HK-2 (cell line): Measurements from ENCODE around the gene CTNNA3.

ENCODE experiments used
- DNase-seq: peaks from one replicate; pipeline ENCODE4 v3.0.0-alpha.2; 2018; ENCODE audit not compliant: unreplicated experiment

Gene CTNNA3

DNA sequence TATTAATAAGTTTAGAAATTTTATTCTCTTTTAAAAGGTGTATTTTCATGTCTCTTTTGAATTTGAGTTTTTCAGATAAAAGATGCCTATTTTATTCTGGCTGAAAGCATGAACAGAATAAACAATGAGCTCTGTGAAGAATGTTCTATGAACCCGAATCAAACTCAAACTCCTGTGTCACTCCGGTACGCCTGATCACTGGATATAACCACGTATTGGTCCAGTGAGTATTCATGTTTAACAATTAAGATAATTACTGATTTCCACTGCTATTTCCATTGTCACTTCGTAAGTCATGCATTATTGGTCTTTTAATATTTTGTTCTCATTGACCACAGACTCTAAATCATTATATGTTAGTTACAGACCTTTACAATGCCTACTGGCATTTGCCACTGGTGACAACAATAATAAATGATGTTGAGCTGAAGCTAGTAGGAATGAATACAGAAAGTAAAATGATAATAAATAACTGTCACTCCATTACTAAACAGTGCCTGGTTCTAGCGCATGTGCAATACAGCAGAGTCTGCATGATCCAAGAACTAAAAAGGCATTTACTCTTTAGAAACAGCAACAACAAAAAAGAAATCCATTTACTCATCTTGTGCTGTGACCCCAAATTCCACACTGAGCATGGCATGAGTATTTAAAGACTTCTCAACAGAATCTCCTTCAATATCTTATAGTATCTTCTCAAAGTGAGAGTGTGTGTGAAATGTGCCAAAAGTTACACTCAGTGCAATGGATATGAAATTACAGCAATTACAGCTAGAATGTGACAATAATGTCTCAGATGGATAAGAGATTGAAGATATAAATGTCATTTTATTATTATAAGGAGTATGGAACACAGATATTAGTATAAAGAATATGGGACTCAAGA lies 1597.2 kb downstream of the CTNNA3 start:
- DNase-seq, result no peak

DNA sequence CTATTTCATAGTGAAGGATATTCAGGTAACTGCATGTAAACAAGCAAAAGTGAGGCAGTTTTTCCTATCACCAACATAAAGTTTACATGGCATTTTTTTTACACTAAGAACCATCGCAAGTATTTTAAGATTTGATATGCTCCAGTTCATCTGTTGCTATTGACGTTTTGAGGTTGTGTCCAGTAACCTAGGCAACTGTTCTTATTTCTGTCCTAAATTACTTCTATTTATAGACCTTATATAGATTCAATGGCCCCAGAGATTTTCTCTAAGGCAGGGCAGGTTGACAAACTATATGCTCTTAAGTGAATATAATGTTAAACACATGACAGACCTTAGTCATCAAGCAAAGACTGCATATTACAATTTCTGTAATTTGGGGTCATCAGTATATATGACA lies 1600.4 kb downstream of the CTNNA3 start:
- DNase-seq, result no peak

DNA sequence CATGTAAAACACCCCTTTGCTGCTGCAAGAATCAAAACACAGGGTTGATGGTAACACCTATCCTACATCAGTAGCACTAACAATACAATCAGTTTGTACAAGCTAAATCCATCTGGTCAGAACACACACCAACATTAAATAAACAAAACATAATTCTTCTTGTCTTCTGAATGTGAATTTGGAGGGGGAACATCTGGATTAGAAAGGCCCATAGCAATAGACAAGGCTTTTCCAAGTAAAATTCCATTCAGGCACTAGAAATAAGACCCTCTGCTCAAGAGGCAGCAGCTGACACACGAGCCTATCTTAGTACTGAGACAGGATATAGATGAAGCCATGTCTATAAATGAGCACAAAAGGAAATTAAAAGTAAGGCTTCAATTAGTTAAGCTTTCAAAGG lies 1610.1 kb downstream of the CTNNA3 start:
- DNase-seq, result no peak

DNA sequence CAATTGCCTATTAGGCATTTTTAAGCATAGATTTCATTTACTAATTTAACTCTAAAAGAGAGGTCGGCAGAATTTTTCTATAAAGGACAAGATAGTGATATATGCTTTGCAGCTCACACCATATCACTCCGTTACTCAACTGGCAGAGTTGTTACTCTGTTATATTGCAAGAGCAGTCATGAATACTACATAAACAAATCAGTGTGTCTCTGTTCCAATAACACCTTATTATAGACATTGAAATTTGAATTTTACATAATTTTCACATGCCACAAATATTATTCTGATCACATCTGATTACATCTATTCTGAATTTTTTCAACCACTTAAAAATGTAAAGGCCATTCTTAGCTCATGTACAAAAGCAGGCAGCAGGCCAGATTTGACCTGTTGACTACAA lies 1624.1 kb downstream of the CTNNA3 start:
- DNase-seq, result no peak

DNA sequence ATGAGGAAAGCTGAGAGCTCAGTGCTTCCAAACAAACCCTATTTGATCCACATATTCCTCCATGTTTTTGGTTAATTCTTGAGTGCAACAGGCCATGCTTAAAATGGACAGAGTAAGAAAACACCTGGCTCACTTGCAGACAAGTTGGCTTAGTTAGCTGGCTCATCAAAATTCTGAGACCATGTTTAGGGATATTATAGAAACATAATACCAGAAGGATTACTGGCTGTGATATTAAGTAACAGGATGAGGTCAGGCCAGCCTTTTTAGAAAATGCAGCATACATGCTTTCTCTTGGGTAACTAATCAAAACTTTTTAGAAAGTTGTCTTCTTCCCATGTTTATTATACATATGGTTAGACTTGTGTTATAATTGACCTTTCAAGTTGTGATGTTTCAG lies 1637.4 kb downstream of the CTNNA3 start:
- no peak for DNase-seq

DNA sequence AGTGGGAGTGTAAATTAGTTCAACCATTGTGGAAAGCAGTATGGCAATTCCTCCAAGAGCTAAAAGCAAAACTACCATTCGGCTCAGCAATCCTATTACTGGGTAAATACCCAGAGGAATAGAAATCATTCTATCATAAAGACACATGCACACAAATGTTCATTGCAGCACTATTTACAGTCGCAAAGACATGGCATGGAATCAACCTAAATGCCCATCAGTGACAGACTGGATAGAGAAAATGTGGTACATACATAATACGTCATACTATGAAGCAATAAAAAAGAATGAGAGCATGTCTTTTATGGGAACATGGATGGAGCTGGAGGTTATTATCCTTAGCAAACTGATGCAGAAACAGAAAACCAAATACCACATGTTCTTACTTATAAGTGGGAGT lies 1646.7 kb downstream of the CTNNA3 start:
- DNase-seq, result no peak

DNA sequence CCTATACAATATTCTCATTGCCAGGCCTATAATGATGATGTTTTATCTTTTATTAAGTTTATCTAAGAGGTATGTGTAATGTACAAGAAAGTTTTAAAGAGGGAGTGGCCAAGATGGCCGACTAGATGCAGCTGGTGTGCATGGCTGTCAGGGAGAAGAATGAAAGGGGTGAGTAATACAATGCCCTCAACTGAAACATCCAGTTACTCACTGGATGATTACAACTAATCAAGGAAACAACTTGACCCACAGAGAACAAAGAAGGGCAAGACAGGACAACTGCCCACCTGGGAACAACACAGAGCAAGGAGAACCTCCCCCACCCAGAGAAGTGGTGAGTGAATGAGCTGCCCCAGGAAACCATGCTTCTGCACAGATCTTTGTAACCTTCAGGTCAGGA lies 1650.1 kb downstream of the CTNNA3 start:
- no peak for DNase-seq

DNA sequence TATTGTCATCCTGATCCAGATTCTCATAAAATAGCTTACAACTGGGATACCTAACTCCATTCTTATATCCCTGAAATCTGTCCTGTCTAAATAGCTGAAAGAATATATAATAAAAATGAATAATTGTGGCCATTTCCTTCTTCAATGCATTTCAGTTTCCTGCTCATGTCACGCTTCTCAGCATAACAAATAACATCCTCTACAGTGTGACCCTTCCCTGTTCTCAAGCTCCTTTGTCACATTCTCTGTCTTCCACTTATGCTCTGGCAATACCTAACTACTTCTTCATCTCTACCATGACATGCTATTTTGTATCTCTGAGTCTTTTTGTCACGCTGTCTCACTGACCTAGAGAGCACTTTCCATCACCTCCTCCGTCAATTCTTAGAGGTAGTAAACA lies 1654.2 kb downstream of the CTNNA3 start:
- DNase-seq, result no peak

DNA sequence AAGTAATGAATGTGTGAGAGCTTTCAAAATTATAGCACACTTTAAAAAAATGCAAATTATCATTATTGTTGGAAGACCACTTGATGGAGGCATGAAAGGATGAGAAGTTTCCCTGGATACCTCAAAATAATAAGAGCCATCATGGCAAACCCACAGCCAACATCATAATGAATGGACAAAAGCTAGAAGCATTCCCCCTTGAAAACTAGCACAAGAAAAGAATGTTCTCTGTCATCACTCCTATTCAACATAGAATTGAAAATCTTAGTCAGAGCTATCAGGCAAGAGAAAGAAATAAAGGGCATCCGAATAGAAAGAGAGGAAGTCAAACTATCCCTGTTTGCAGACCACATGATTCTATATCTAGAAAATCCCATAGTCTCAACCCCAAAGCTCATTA lies 1657.4 kb downstream of the CTNNA3 start:
- DNase-seq, result no peak

DNA sequence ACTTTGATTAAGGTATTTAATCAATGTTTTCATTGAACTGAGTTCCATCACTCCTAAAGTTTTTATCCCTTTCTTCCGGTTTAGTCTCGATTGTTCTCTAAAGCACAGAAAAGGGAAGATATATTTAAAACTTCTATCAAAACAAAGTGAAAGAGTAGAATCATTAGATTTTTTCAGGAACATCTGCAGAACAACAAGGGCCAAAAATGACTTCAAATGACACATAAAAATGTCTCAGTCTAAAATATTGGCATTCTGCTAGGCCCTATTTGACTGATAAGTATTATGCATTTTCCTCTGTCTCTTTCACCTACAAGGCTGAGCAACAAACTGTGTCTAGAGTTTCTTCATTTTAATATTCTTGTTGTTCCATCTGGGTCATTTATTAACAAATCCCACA lies 1669.7 kb downstream of the CTNNA3 start:
- no peak for DNase-seq

DNA sequence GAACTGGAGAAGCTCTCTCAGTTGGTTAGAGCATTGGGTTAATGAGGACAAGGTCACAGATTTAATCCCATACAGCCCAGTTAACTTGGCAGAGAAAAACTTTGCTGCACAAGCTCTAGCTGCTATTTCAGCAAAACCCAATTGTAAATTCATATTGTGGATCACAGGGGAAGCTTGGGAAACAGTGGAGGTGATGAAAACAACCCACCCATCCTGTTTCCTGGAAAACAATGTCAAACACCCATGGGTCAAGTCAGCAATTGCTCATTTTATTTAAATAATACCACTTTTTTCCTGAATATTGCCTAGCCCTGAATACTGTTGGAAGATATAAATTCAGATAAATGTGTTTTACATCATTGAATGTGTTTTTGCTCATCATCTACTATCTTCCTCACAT lies 1670.8 kb downstream of the CTNNA3 start:
- DNase-seq, result no peak

DNA sequence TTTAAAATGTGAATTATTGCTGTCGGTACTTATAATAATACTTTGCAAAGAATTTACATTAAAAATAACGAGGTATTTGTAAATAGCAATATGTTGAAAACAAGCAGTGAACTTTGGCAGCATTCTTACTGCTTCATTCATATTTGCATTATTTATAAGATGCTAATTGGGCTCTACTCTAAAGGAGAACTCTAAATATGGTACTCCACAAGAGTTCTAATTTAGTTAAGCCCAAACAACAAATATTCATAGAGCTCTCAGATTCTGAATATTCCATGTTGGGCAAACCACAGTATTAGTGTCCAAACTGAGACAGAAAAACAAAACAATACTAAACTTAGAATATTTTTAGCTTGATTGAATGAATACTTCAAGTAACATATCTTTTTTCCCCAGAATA lies 1674.6 kb downstream of the CTNNA3 start:
- no peak for DNase-seq

DNA sequence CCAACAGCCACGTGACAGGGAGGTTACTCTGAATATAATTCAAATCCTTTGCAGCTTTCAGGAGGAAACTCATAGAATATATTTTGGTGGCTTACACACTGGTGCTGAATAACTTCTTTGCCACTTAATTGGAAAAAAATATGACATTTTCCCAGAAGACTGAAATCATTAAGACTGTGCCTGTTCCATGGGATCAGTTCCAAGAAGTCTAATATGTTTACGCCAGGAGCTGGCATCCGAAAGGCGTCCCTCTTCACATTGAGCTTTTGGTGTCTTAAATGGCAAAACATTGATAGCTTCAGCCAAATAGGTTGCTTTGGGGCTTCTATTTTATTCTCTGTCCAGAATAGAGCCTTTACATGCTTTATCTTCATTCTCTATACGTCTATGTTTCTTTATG lies 1687.8 kb downstream of the CTNNA3 start:
- DNase-seq, result no peak

DNA sequence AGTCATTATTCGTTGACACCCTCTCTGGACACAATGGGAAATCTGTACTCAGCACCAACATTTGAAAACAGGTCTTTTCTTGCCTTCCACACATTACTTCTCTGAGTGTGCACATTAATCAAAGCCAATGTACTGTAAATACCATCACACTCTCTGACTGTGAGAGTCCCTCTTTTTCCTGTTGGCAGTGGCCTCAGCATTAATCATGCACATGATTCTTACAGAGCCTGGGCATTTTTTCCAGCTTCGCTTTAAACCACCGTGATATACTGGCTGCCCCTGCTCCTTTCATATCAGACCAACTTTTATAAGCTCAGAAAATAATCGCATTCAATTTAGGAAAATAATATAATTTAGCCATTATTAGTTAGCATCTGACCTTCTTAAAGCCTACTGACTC lies 1689.6 kb downstream of the CTNNA3 start:
- no peak for DNase-seq

DNA sequence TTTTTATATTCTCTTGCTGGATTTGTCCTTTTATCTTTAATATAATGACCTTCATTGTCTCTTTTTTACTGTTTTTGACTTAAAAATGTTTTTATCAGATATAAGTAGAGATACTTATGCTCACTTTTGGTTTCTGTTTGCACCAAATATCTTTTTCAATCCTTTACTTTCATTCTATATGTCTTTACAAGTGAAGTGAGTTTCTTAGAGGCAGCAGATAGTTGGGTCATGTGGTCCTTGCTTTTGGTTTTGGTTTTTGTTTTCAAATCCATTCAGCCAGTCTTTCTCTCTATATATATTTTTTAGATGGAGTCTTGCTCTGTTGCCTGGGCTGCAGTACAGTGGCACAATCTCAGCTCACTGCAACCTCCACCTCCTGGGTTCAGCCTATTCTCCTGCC lies 1702.5 kb downstream of the CTNNA3 start:
- DNase-seq, result no peak

DNA sequence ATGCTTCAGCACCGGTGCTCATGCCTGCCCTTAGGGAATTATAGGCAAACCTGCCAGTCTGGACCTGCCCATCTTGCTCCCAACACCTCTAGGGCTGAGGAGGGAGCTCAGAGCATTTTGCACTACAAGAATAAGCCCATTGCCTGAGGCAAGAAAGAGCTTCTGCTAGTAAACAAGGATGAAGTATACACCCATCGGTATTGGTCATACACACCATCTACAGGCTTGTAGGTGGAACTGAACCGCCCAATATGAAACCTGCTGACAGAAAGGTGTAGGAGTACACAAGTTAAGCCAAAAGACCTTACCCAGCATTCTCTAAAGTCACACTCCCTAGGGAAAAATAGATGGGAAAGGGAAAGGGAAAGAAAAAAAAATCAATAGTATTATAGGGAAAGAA lies 1727.1 kb downstream of the CTNNA3 start:
- no peak for DNase-seq

DNA sequence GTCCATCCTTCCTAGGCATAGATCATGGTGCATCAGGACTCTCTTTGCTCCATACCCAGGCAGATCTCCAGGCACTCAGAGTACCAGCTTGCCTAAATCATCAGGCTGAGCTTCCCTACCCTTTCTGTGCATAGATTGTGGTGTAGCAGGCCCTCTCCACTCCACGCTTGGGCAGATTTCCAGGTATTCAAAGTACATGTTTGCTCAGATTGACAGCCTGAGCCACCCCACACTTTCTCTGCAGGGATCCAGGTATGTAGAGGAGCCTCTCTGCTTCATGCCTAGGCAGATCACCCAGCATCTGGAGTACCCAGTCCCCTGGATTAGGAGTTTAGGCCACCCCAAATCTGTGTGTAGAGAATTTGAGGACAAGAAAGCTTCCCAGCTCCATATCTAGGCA lies 1727.6 kb downstream of the CTNNA3 start:
- no peak for DNase-seq

DNA sequence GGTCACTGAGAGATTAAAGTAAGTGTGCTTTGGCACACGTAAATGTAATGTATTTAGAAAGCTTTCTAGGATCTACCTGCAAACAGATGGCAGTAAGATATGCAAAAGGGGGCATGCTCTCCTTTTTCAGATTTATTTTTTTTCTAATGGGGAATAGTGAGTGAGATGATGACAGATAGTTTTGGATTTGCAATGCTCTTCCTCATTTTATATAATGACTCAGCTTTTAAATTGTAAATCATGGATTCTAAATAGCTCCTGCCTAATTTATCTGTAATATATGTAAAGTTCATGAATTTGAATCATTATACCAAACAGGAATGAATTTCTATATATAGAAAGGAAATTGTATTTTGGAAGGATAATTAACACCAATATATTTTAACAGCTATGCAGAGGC lies 1731.8 kb downstream of the CTNNA3 start:
- DNase-seq, result no peak

DNA sequence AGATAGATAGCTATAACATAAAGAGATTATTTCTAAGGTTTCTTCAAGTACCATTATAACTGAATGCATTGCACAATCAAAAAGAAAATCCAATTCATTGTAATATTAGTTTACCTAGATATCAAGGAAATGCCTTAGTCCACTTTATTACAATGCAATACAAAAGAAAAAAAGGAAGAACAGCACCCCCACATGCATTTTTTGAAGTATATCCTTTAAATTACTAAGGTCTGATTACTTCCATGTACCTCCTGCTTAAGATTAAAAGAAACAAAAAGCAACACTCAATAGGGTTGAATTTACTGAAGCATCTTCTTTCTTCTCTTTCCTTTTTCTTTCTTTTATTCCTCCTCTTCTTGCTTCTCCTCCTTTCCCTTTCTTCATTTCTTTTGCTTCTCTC lies 1743.9 kb downstream of the CTNNA3 start:
- DNase-seq, result no peak

DNA sequence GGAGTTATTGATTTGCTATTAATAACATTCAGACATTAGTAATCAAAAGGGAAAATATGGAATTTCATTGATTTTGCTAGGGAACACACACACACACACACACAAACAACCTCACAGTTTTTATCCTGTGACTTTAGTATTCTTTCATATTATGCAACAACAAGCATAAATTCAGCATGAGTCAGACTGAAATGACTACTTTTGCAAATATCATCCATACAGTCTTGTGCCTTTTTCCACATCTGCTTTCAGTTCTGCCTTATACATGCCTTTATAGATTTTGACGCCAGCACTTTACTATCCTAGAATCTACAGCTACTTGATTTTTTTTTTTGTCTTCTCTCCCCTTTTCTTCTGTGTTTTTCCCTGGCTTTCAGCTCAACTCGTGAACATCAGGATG lies 1745.9 kb downstream of the CTNNA3 start:
- no peak for DNase-seq

DNA sequence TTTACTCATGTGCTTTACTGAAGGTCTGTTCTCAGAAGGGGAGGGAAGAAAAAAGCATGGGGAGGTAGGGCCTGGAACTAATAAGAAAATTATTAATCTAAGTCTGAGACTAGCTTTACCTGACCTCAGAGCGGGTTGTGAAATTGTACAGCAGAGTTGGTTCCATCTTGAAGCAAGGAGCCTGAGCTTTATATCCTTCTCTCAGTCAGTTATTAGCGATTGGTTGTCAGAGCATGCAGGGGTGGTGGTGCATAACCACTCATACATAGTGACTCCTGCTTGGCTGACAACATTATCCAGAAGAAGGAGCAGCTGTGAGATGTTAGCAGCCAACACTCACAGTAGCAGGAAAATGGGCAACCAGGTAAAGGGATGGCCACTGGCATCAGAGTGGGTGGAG lies 1746.5 kb downstream of the CTNNA3 start:
- no peak for DNase-seq

DNA sequence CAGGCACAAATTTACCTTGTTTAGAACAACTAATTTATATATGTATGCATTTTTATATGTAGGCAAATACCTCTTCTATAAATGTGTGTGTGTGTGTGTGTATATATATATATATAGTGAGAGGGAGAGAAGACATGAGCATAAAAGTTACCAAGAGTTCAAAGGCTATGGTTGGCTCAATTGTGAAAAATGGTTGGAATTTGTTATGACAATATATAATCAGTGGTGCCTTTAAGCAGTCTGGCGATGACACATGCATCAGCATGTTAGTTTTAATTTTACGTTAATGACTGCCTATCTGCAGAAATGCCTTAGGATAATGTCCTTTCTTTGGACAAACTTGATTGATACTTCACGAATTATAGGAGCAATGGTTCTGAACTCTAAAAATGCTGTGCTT lies 1750.9 kb downstream of the CTNNA3 start:
- DNase-seq, result no peak

DNA sequence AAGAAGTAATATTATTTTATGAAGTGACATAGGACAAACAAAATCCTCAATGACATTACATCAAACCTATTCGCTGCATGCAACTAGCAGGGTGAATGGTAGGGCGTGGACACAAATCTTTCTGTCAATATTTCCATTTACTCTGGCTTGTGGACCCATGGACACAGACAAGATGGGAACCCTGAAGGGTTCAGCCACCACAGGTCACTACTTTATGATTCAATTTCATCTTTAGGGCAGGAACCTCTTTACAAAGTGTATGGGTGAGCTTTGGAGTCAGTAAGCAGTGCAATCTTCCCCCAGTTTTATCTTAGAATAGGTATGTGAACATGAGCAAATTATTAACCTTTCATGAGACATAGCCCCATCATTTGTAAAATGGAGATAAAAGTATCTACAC lies 1752.5 kb downstream of the CTNNA3 start:
- DNase-seq, result no peak
